ENCODE results near the gene FFAR4.
A peak's percentile ranks its signal among the peaks of the same experiment; 100 is the strongest.
"Not testable (repeated sequence)": the region's sequence is repeated elsewhere in the genome, so short reads cannot be mapped to it uniquely, and the experiment has no call there.

The FFAR4 gene

GRCh38 chr10:93566435-93567276, at the start of gene FFAR4:
TSS of gene FFAR4 (plus strand) at chr10:93566665. CDS start at chr10:93566721, 56 bp downstream.
- DNase-seq, result peak in 1 of 2 donors; percentile 13

- no peak for DNase-seq
Observed at GRCh38 chr10:93518531-93518930, 47.9 kb upstream of the FFAR4 start.

GRCh38 chr10:93535293-93535692, 31.2 kb upstream of the FFAR4 start:
- no peak for DNase-seq

- not testable (repeated sequence) for DNase-seq
Observed at GRCh38 chr10:93540871-93541270, 25.6 kb upstream of the FFAR4 start.

- peak in 1 of 2 donors; percentile 14 for DNase-seq
Observed at GRCh38 chr10:93541402-93542357, 24.8 kb upstream of the FFAR4 start.

- no peak for DNase-seq
Observed at GRCh38 chr10:93542358-93542791, 24.1 kb upstream of the FFAR4 start.

GRCh38 chr10:93546995-93547394, 19.5 kb upstream of the FFAR4 start:
- not testable (repeated sequence) for DNase-seq

- DNase-seq, result no peak
Observed at GRCh38 chr10:93547522-93547921, 18.9 kb upstream of the FFAR4 start.

GRCh38 chr10:93548376-93549071, 17.9 kb upstream of the FFAR4 start:
- no peak for DNase-seq

- no peak for DNase-seq
Observed at GRCh38 chr10:93550606-93551005, 15.9 kb upstream of the FFAR4 start.

GRCh38 chr10:93552780-93553179, 13.7 kb upstream of the FFAR4 start:
- no peak for DNase-seq

- no peak for DNase-seq
Observed at GRCh38 chr10:93553482-93554315, 12.8 kb upstream of the FFAR4 start.

GRCh38 chr10:93554316-93554663, 12.2 kb upstream of the FFAR4 start:
- no peak for DNase-seq

- peak; percentile 37 to 56 for DNase-seq
Observed at GRCh38 chr10:93554760-93555432, 11.6 kb upstream of the FFAR4 start.

- DNase-seq, result no peak
Observed at GRCh38 chr10:93559490-93559889, 7.0 kb upstream of the FFAR4 start.

GRCh38 chr10:93560541-93560940, 5.9 kb upstream of the FFAR4 start:
- no peak for DNase-seq

- DNase-seq, result no peak
Observed at GRCh38 chr10:93565446-93565845, 1.0 kb upstream of the FFAR4 start.

- no peak for DNase-seq
Observed at GRCh38 chr10:93567277-93568104, 1.0 kb downstream of the FFAR4 start.

GRCh38 chr10:93568105-93568390, 1.6 kb downstream of the FFAR4 start:
- no peak for DNase-seq

- no peak for DNase-seq
Observed at GRCh38 chr10:93570383-93570782, 3.9 kb downstream of the FFAR4 start.

- no peak for DNase-seq
Observed at GRCh38 chr10:93572606-93573005, 6.1 kb downstream of the FFAR4 start.
